ENCODE results near the gene PDIK1L. TPM values are rescaled to one million over a fixed set of nuclear protein-coding genes. Genes with fewer than 3 reads are reported as not detected.

The PDIK1L gene
- total and polyA plus RNA-seq, 2 donors (not counting 3 experiments of a cell fraction or from before 2014, with no cell fraction given) = 1.6 to 5.6 TPM

DNA sequence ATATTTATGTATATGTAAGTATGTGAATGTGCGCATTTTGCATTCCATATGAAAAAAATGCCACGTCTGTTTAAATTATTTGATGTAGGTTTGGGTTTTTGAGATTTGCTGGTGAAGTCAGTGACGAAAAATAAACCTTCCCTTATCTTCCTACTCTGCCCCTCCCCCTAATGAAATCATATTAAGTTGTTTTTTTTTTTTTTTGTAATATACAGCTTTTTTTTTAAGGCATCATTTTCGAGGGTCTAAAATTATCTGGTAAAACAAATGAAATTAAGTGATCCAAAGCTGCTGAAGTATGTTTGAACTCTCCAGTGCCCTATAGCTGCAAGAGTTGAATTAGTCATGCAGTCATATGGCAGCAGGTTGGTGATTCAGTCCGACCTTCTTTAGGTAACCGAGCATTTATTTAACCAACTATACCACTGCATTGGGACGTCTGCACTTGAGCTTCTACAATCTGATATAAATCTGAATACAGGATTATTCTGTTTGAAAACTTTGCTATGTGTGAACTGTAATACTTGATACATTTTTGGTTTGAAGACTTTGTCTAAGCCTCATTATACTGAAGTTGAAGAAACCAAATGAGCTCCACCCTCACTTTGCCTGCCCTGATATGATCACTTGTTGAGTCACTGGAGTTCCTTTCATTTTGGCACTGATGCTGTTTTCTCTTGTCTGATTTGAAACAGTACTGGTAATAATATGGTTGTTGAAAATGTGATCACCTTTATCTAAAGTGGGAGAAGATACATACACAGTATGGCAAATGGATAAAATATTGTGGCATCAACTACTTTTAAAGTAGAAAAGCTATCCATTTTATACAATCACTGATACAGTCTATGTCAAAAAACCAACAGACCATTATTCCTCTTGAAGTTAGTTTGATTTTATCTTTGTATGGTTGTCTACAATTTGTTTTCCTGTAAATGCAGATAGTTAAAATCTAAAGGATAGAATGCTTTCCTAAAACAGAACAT lies 11.7 kb downstream of the PDIK1L start:
- POLR2A ChIA-PET = no interaction called here
- H2AFZ ChIP-seq (ENCODE audit: low read depth, low read length) = no peak overlapping the region

GRCh38 chr1:26124418-26125331 lies 13.1 kb downstream of the PDIK1L start:
- no peaks in the 10 kb centered on the region for H4K20me1 ChIP-seq (replicated peaks; ENCODE audit: control insufficient read depth, extremely low read depth, insufficient read depth, low read length)
- no peak overlapping the region for H3K4me2 ChIP-seq (ENCODE audit: insufficient read depth, low read length)
- no TSS peak for BruUV-seq (replicated peaks)
- dilution Hi-C loops (cut with MboI; ENCODE audit: extremely low pct_ligation_motif_present, low sequenced_read_pairs) = no loop called here
- no peak overlapping the region for H3K4me3 ChIP-seq (replicated peaks in 1 of 3; ENCODE audit: insufficient read depth in 1 of 3, low read depth in 1 of 3, low read length in 3 of 3)
- CTCF ChIA-PET = interaction anchor here (0.6 to 7.7 kb wide), 4 partner anchors 14 to 239 kb away, joined by 3 to 47 read pairs (median 20); no protein-coding TSS in a partner anchor
- FAIRE-seq (no peak), DNase-seq (ENCODE audit: low read depth, low spot score) (no peak)
- H3K27ac ChIP-seq (ENCODE audit: insufficient read depth, low read depth, low read length) = no peak overlapping the region
- peaks cover 0 to 2% of the 10 kb centered on the region in 2 experiments for H3K36me3 ChIP-seq (ENCODE audit: control insufficient read depth in 2 of 2, extremely low read depth in 1 of 2, insufficient read depth in 2 of 2, low read length in 2 of 2)
- intact Hi-C loops (cut with micrococcal nuclease) = no loop called here
- POLR2A ChIA-PET = no interaction called here
- H3K79me2 ChIP-seq (ENCODE audit: control insufficient read depth, insufficient read depth, low read length) = no peaks in the 10 kb centered on the region
- H2AFZ ChIP-seq (ENCODE audit: low read depth, low read length) = no peak overlapping the region
- H3K4me1 ChIP-seq (ENCODE audit: control insufficient read depth, extremely low read depth, insufficient read depth, low read length) = peaks cover 16% of the 10 kb centered on the region
- no peaks in the 10 kb centered on the region for H3K9me3 ChIP-seq (replicated peaks; ENCODE audit: control insufficient read depth, insufficient read depth, low read length)
- no peak overlapping the region for H3K9ac ChIP-seq (replicated peaks; ENCODE audit: extremely low read depth, insufficient read depth, low read length)
- H3K9me1 ChIP-seq (replicated peaks; ENCODE audit: control insufficient read depth, extremely low read depth, insufficient read depth, low read length) = peaks cover 2% of the 10 kb centered on the region
- H3K27me3 ChIP-seq (ENCODE audit: control insufficient read depth in 2 of 2, insufficient read depth in 2 of 2, low read length in 2 of 2) = no peaks in the 10 kb centered on the region
- TF ChIP-seq POLR2A (IDR thresholded peaks at IDR 0.05; ENCODE audit: low read depth, low read length) (no peak), CTCF (IDR thresholded peaks at IDR 0.05; ENCODE audit: extremely low read depth in 1 of 2, insufficient read depth in 1 of 2, low read depth in 1 of 2, low read length in 2 of 2) (no peak), GATA2 (IDR thresholded peaks at IDR 0.05; ENCODE audit: insufficient read depth, insufficient read length, low read depth, low read length) (no peak), POLR2AphosphoS5 (IDR thresholded peaks at IDR 0.05; ENCODE audit: insufficient read depth, low read depth, low read length) (no peak), JUN (IDR thresholded peaks at IDR 0.05; ENCODE audit: borderline replicate concordance, insufficient read depth, insufficient read length, low read depth) (no peak), MYC (IDR thresholded peaks at IDR 0.05; ENCODE audit: low read depth, low read length) (no peak), FOS (IDR thresholded peaks at IDR 0.05; ENCODE audit: borderline replicate concordance, insufficient read depth, low read length) (no peak), EZH2 (IDR thresholded peaks at IDR 0.05; ENCODE audit: borderline replicate concordance, low read depth, low read length, severe bottlenecking) (no peak)
- TF ChIP-seq, protein P1, sequence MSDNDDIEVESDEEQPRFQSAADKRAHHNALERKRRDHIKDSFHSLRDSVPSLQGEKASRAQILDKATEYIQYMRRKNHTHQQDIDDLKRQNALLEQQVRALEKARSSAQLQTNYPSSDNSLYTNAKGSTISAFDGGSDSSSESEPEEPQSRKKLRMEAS (IDR thresholded peaks at IDR 0.05; ENCODE audit: insufficient read depth, insufficient read length) = no peak

More for the DNA sequence above, 11.7 kb downstream of the PDIK1L start:
- intact Hi-C loops (cut with micrococcal nuclease) (no loop called here), dilution Hi-C loops (cut with MboI; ENCODE audit: extremely low pct_ligation_motif_present, low sequenced_read_pairs) (no loop called here)
- Histone ChIP-seq H3K4me2 (ENCODE audit: insufficient read depth, low read length) (peak overlapping the region; percentile 13), H3K4me3 (replicated peaks in 1 of 3; ENCODE audit: insufficient read depth in 1 of 3, low read depth in 1 of 3, low read length in 3 of 3) (no peak overlapping the region), H3K4me1 (ENCODE audit: control insufficient read depth, extremely low read depth, insufficient read depth, low read length) (peaks cover 16% of the 10 kb centered on the region), H3K36me3 (ENCODE audit: control insufficient read depth in 2 of 2, extremely low read depth in 1 of 2, insufficient read depth in 2 of 2, low read length in 2 of 2) (peaks cover 0 to 2% of the 10 kb centered on the region in 2 experiments), H3K9ac (replicated peaks; ENCODE audit: extremely low read depth, insufficient read depth, low read length) (no peak overlapping the region), H4K20me1 (replicated peaks; ENCODE audit: control insufficient read depth, extremely low read depth, insufficient read depth, low read length) (no peaks in the 10 kb centered on the region), H3K9me3 (replicated peaks; ENCODE audit: control insufficient read depth, insufficient read depth, low read length) (no peaks in the 10 kb centered on the region), H3K27me3 (ENCODE audit: control insufficient read depth in 2 of 2, insufficient read depth in 2 of 2, low read length in 2 of 2) (no peaks in the 10 kb centered on the region), H3K79me2 (ENCODE audit: control insufficient read depth, insufficient read depth, low read length) (no peaks in the 10 kb centered on the region), H3K9me1 (replicated peaks; ENCODE audit: control insufficient read depth, extremely low read depth, insufficient read depth, low read length) (peaks cover 2% of the 10 kb centered on the region), H3K27ac (ENCODE audit: insufficient read depth, low read depth, low read length) (no peak overlapping the region)
- no TSS peak for BruUV-seq (replicated peaks)
- CTCF ChIA-PET = interaction anchor here (0.7 to 7.7 kb wide), 7 partner anchors 15 to 112 kb away, joined by 3 to 47 read pairs (median 5); no protein-coding TSS in a partner anchor
- peak; percentile 39 for DNase-seq (ENCODE audit: low read depth, low spot score)
- TF ChIP-seq GATA2 (IDR thresholded peaks at IDR 0.05; ENCODE audit: insufficient read depth, insufficient read length, low read depth, low read length) (peak; percentile 59), EZH2 (IDR thresholded peaks at IDR 0.05; ENCODE audit: borderline replicate concordance, low read depth, low read length, severe bottlenecking) (no peak), FOS (IDR thresholded peaks at IDR 0.05; ENCODE audit: borderline replicate concordance, insufficient read depth, low read length) (peak; percentile 29), JUN (IDR thresholded peaks at IDR 0.05; ENCODE audit: borderline replicate concordance, insufficient read depth, insufficient read length, low read depth) (peak; percentile 14), MYC (IDR thresholded peaks at IDR 0.05; ENCODE audit: low read depth, low read length) (no peak)
- FAIRE-seq = no peak
